Liver (tissue), 3 donors: ENCODE measurements around the gene COL15A1.

Experiments used
- RAD21 ChIP-seq, 2 donors: IDR thresholded peaks; 2 replicates each; pipeline ENCODE4 v1.6.1; 2016; ENCODE audit warnings: antibody characterized with exemption in 2 of 2, mild to moderate bottlenecking in 2 of 2
- TF ChIP-seq, protein P1 (sequence below): fragments of 150-350 bp; IDR thresholded peaks from 2 replicates; pipeline ENCODE4 v1.5.1; 2017; ENCODE audit warnings: improper control_type of control experiment, low read depth, low read length; ENCODE audit not compliant: missing input control
- donor health status: healthy.
- donor health status: healthy.

DNA sequence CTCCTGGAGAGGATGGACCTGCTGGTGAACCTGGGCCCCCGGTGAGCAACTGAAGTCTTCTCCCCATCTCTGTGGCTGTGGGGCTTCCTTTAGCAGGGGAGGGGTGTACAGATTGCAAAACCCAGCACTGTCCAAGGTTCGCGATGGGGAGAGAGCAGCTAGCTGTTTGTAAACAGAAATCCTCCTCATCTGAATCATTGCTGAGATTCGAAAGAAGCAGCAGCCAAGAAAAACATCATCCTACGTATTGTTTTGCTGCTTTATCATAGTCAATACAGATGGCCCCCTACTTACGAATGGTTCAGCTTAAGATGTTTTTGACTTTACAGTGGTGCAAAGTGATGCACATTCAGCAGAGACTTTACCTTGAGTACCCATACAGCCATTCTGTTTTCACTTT lies 81.3 kb downstream of the COL15A1 start:
- TF ChIP-seq, protein P1, sequence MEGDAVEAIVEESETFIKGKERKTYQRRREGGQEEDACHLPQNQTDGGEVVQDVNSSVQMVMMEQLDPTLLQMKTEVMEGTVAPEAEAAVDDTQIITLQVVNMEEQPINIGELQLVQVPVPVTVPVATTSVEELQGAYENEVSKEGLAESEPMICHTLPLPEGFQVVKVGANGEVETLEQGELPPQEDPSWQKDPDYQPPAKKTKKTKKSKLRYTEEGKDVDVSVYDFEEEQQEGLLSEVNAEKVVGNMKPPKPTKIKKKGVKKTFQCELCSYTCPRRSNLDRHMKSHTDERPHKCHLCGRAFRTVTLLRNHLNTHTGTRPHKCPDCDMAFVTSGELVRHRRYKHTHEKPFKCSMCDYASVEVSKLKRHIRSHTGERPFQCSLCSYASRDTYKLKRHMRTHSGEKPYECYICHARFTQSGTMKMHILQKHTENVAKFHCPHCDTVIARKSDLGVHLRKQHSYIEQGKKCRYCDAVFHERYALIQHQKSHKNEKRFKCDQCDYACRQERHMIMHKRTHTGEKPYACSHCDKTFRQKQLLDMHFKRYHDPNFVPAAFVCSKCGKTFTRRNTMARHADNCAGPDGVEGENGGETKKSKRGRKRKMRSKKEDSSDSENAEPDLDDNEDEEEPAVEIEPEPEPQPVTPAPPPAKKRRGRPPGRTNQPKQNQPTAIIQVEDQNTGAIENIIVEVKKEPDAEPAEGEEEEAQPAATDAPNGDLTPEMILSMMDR: no peak
- no peak for TF ChIP-seq RAD21 (IDR thresholded peaks at IDR 0.05)
